PC-3 (cell line): Measurements from ENCODE around the gene EPHA7. TPM values are rescaled to one million over a fixed set of nuclear protein-coding genes. Genes with fewer than 3 reads are reported as not detected.

ENCODE experiments used
- ATAC-seq: fragments of 200-7000 bp; cut with Tn5 transposase; 2 replicates; pipeline ENCODE4 v1.9.1; 2020; ENCODE audit warnings: mild to moderate bottlenecking, moderate library complexity
- BruUV-seq: library from RNA; stranded (reverse); fragments of 400-500 nt; replicated peaks from 2 replicates; lab custom pipeline; 2021; lab: Mats Ljungman, UMichigan
- CTCF ChIA-PET: fragments of 300-600 bp; sonication (Branson Sonifier 250); formaldehyde crosslinking; loops from one replicate; lab custom pipeline; 2022; ENCODE audit warnings: antibody characterized with exemption; lab: Charles Lee
- POLR2A ChIA-PET: fragments of 300-600 bp; sonication (Branson Sonifier 250); formaldehyde crosslinking; loops from one replicate; lab custom pipeline; 2022; ENCODE audit warnings: antibody characterized with exemption; ENCODE audit not compliant: unreplicated experiment; lab: Charles Lee
- DNase-seq: peaks from one replicate; pipeline ENCODE4 v3.0.0-alpha.2; 2015
- H2AFZ ChIP-seq: fragments of 300-600 bp; sonication (generic); 2 replicates; pipeline ENCODE4 v1.6.0; 2016; ENCODE audit warnings: antibody characterized with exemption, low read length
- H3F3A ChIP-seq: fragments of 300-600 bp; sonication (generic); one replicate; pipeline ENCODE4 v1.6.0; 2017; ENCODE audit warnings: antibody characterized with exemption, low read length, control low read depth, mild to moderate bottlenecking; ENCODE audit not compliant: unreplicated experiment
- H3K27ac ChIP-seq: fragments of 300-600 bp; sonication (generic); 2 replicates; pipeline ENCODE4 v1.5.1; 2016; ENCODE audit warnings: mild to moderate bottlenecking, low read length
- H3K27me3 ChIP-seq: fragments of 300-600 bp; sonication (generic); 2 replicates; pipeline ENCODE4 v1.6.1; 2016; ENCODE audit warnings: low read length, mixed read lengths
- H3K36me3 ChIP-seq: fragments of 300-600 bp; sonication (generic); 2 replicates; pipeline ENCODE4 v1.6.1; 2016; ENCODE audit warnings: low read depth, mixed run types, low read length, mixed read lengths
- H3K4me1 ChIP-seq: fragments of 300-600 bp; sonication (generic); 2 replicates; pipeline ENCODE4 v1.5.1; 2016; ENCODE audit warnings: low read length; ENCODE audit not compliant: insufficient read depth
- H3K4me2 ChIP-seq: fragments of 300-600 bp; sonication (generic); 2 replicates; pipeline ENCODE4 v1.6.0; 2016; ENCODE audit warnings: low read length
- H3K4me3 ChIP-seq: fragments of 300-600 bp; sonication (generic); 2 replicates; pipeline ENCODE4 v1.5.1; 2016; ENCODE audit warnings: mild to moderate bottlenecking, low read length, mixed read lengths
- H3K79me2 ChIP-seq: fragments of 300-600 bp; sonication (generic); 2 replicates; pipeline ENCODE4 v1.6.1; 2017; ENCODE audit warnings: low read length, mixed read lengths
- H3K9ac ChIP-seq: fragments of 300-600 bp; sonication (generic); 2 replicates; pipeline ENCODE4 v1.6.0; 2016; ENCODE audit warnings: mild to moderate bottlenecking, low read length
- H3K9me2 ChIP-seq: fragments of 300-600 bp; sonication (generic); replicated peaks from 2 replicates; pipeline ENCODE4 v1.6.1; 2016; ENCODE audit warnings: mixed run types, low read length, mixed read lengths
- H3K9me3 ChIP-seq: fragments of 300-600 bp; sonication (generic); 2 replicates; pipeline ENCODE4 v1.6.1; 2016; ENCODE audit warnings: low read length, mixed read lengths
- H4K20me1 ChIP-seq: fragments of 300-600 bp; sonication (generic); 2 replicates; pipeline ENCODE4 v1.6.1; 2016; ENCODE audit warnings: low read length, mixed read lengths
- CTCF ChIP-seq: fragments of 300-600 bp; sonication (generic); conservative IDR thresholded peaks from 2 replicates; pipeline ENCODE4 v1.5.1; 2017; ENCODE audit warnings: antibody characterized with exemption, low read depth, mild to moderate bottlenecking, low read length
- EZH2 ChIP-seq: fragments of 300-600 bp; sonication (generic); IDR thresholded peaks from one replicate; pipeline ENCODE4 v1.6.1; 2017; ENCODE audit warnings: antibody characterized with exemption, mild to moderate bottlenecking, low read length; ENCODE audit not compliant: unreplicated experiment
- EZH2phosphoT487 ChIP-seq: fragments of 300-600 bp; sonication (generic); IDR thresholded peaks from 2 replicates; pipeline ENCODE4 v1.6.1; 2018; ENCODE audit warnings: mild to moderate bottlenecking, antibody characterized with exemption, low read length, borderline replicate concordance
- intact Hi-C: fragments of 100-400 bp; cut with micrococcal nuclease; formaldehyde crosslinking; loops from 2 replicates; pipeline ENCODE4 v1.9.0; 2023
- total RNA-seq: library from RNA; depleted of rRNA; stranded (reverse); fragments of >200 nt; gene quantifications from 2 replicates; pipeline ENCODE4 v1.2.3, GENCODE V29; 2014

The EPHA7 gene
- total RNA-seq, 1 experiment from 2014 or later: 1.4 TPM

- no peaks in the 10 kb centered on the region for H3F3A ChIP-seq
- H3K36me3 ChIP-seq: no peaks in the 10 kb centered on the region
- CTCF ChIA-PET: no interaction called here
- BruUV-seq: no TSS peak
- H3K27me3 ChIP-seq: no peaks in the 10 kb centered on the region
- H3K4me2 ChIP-seq: no peak overlapping the region
- no peaks in the 10 kb centered on the region for H3K79me2 ChIP-seq
- ATAC-seq: no peak
- no peak overlapping the region for H3K9ac ChIP-seq
- intact Hi-C loops: no loop called here
- no peak overlapping the region for H3K4me3 ChIP-seq
- no peaks in the 10 kb centered on the region for H4K20me1 ChIP-seq
- TF ChIP-seq CTCF (no peak), EZH2 (no peak), EZH2phosphoT487 (no peak)
- H3K9me3 ChIP-seq: no peaks in the 10 kb centered on the region
- peaks cover 5% of the 10 kb centered on the region; the same call in 1 of the 2 replicates for H3K4me1 ChIP-seq
- POLR2A ChIA-PET: no interaction called here
- H2AFZ ChIP-seq: no peak overlapping the region
- no peaks in the 10 kb centered on the region for H3K9me2 ChIP-seq
- H3K27ac ChIP-seq: no peak overlapping the region
- no peak for DNase-seq
Measured at GRCh38 chr6:93266116-93266817, 153.1 kb downstream of the EPHA7 start.

- DNase-seq (no peak), ATAC-seq (no peak)
- TF ChIP-seq EZH2phosphoT487: no peak
- TF ChIP-seq CTCF: no peak
- no peak for TF ChIP-seq EZH2
- Histone ChIP-seq H3K79me2 (no peaks in the 10 kb centered on the region), H3K9me2 (no peaks in the 10 kb centered on the region), H3K4me3 (no peak overlapping the region), H3K9me3 (no peaks in the 10 kb centered on the region), H3K4me1 (peaks cover 5% of the 10 kb centered on the region; the same call in 1 of the 2 replicates), H3K36me3 (no peaks in the 10 kb centered on the region), H3K9ac (no peak overlapping the region), H3F3A (no peaks in the 10 kb centered on the region), H2AFZ (no peak overlapping the region), H3K4me2 (no peak overlapping the region), H3K27ac (no peak overlapping the region), H4K20me1 (no peaks in the 10 kb centered on the region), H3K27me3 (no peaks in the 10 kb centered on the region)
- intact Hi-C loops: loop anchor here (5.0 kb wide), 2 partner anchors 79 to 224 kb away; no protein-coding TSS in a partner anchor
- no TSS peak for BruUV-seq
- ChIA-PET CTCF (no interaction called here), POLR2A (no interaction called here)
Measured at GRCh38 chr6:93260881-93261280, 158.5 kb downstream of the EPHA7 start.

- ATAC-seq: no peak
- POLR2A ChIA-PET: no interaction called here
Measured at GRCh38 chr6:93259332-93259731, 160.0 kb downstream of the EPHA7 start.

More at GRCh38 chr6:93259332-93259731, 160.0 kb downstream of the EPHA7 start:
- no peaks in the 10 kb centered on the region for H3K9me3 ChIP-seq
- H3K27me3 ChIP-seq: no peaks in the 10 kb centered on the region
- H3K9me2 ChIP-seq: no peaks in the 10 kb centered on the region
- CTCF ChIA-PET: no interaction called here
- H3K4me3 ChIP-seq: no peak overlapping the region
- no peak overlapping the region for H2AFZ ChIP-seq
- peaks cover 5% of the 10 kb centered on the region; the same call in 1 of the 2 replicates for H3K4me1 ChIP-seq
- DNase-seq: no peak
- H3K4me2 ChIP-seq: no peak overlapping the region
- H4K20me1 ChIP-seq: no peaks in the 10 kb centered on the region
- no peaks in the 10 kb centered on the region for H3K36me3 ChIP-seq
- no peak overlapping the region for H3K27ac ChIP-seq
- H3K79me2 ChIP-seq: no peaks in the 10 kb centered on the region
- no peak overlapping the region for H3K9ac ChIP-seq
- no peaks in the 10 kb centered on the region for H3F3A ChIP-seq
- TF ChIP-seq CTCF (no peak), EZH2phosphoT487 (no peak), EZH2 (no peak)
- intact Hi-C loops: no loop called here
- no TSS peak for BruUV-seq
